Activated CD4-positive, alpha-beta T cell treated with anti-CD3 and anti-CD28 coated beads, Interleukin-2, amount 50 U/mL, for 1 hour (primary cell): ENCODE results near the gene STYXL1.
"Not testable (repeated sequence)": the region's sequence is repeated elsewhere in the genome, so short reads cannot be mapped to it uniquely, and the experiment has no call there.

Experiments used
- DNase-seq: peaks from one replicate; pipeline ENCODE4 v3.0.0-alpha.2; 2020

Gene STYXL1

GRCh38 chr7:76023002-76023401 lies 24.8 kb downstream of the STYXL1 start:
- DNase-seq = no peak

GRCh38 chr7:76022026-76022780 lies 25.6 kb downstream of the STYXL1 start:
- DNase-seq = no peak

- peak; percentile 70 for DNase-seq
Measured at GRCh38 chr7:76020031-76020714, 27.6 kb downstream of the STYXL1 start.

DNA sequence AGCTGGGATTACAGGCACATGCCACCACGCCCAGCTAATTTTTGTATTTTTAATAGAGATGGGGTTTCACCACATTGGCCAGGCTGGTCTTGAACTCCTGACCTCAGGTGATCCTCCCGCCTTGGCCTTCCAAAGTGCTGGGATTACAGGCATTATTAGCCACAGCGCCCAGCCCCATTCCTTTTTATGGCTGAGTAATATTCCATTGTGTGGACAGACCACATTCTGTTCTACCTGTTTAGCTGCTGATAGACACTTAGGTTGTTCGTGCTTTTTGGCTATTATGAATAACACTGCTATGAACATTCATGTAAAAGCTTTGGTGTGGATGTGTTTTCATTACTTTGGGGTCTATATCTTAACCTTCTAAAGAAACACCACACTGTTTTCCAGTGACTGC lies 29.3 kb downstream of the STYXL1 start:
- DNase-seq = not testable (repeated sequence)

DNA sequence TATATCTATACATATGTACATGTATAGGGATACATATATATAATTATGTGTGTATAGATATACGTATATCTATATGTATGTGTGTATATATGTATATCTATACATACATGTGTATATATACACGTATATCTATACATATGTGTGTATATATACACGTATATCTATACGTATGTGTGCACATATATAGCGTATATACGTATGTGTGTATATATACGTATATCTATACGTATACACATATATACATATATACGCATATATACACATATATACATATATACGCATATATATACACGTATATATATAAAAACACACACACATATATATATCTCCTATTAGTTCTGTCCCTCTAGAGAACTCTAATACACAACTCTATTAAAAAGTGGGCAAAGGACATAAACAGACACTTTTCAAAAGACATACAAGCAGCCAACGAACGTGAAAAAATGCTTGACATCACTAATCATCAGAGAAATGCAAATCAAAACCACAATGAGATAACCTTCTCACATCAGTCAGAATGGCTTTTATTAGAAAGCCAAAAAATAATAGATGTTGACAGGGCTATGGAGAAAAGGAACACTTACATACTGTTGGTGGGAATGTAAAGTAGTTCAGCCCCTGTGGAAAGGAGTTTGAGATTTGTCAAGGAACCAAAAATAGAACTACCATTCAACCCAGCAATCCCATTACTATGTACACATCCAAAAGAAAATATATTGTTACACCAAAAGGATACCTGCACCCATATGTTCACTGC lies 31.4 kb downstream of the STYXL1 start:
- no peak for DNase-seq

GRCh38 chr7:76011442-76011861 lies 36.3 kb downstream of the STYXL1 start:
- no peak for DNase-seq

GRCh38 chr7:76009672-76010600 lies 37.9 kb downstream of the STYXL1 start:
- DNase-seq = no peak

DNA sequence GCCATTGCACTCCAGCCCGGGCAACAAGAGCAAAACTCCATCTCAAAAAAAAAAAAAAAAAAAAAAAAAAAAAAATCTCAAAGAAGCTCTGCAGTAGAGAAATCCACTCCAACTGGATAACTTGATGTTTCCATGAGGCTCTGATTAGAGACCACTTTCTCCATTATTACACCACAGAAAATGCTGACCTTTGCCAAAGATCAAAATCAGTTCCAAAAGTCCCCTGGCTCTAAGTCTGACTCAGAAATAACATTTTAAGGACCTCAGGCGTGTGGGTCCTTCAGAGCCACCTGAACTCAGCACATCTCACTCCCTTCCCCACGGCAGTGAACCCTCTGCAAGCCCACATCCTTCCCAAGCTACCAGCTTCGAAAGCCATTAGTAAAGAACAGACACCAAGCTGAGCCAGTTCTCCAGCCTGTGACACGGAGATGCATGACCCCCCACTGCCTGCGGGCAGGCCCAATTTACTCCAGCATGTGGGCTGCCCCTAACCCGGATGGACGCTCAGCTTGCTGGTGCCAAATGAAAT lies 39.6 kb downstream of the STYXL1 start:
- DNase-seq = no peak

GRCh38 chr7:76005004-76005403 lies 42.8 kb downstream of the STYXL1 start:
- DNase-seq = not testable (repeated sequence)

- no peak for DNase-seq
Measured at GRCh38 chr7:76003351-76003750, 44.4 kb downstream of the STYXL1 start.

DNA sequence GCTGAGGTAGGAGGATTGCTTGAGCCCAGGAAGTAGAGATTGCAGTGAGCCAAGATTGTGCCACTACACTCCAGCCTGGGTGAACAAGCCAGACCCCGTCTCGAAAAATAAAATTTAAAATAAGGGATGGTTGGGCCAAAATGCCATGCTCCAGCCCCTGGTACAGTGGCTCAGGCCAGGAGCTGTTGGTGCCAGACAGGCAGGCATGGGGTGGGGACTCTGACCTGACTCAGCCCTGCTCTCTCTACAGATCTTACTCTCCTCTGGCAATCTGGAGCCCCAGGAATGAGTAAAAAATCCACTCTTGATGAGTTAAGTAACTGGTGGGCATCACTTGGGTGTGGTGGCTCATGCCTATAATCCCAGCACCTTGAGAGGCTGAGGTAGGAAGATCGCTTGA lies 45.0 kb downstream of the STYXL1 start:
- DNase-seq = no peak

DNA sequence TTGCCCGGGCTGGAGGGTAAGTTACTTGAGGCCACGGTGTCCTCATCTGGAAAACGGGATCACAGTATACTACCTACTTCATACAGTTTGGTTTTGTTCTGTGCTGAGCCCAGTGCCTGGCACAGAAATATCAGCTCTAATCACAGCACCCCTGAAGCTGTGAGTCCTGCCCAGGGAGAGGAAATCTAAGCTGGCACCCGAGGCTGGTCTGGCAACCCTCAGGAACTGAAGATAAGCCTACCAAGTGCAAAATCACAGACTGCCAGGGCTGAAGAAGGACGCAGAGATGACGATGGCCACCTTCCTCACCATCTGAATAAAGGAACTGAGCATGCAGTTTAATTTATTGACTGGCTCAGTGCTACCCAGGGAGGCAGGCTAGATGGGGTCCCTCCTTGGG lies 45.7 kb downstream of the STYXL1 start:
- no peak for DNase-seq

DNA sequence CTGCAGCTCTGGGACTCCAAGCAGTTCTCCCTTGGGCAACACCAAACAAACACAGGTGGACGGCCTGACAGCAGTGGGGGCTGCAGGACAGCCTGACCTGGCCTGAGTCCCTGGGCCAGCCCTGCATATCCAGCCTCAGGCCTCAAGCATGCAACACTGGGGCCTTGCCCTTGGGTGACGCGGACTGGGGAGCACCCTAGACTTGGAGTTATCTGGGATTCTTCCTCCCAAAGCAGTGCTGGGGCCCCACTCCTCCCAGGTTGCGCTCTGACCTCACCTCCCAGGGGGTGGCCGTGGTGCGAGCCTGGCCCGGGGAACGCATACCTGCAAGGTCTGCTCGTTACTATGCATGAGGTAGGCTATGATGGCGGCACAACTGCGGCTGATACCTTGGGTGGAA lies 47.2 kb downstream of the STYXL1 start:
- no peak for DNase-seq

- no peak for DNase-seq
Measured at GRCh38 chr7:75998038-75998437, 49.8 kb downstream of the STYXL1 start.

DNA sequence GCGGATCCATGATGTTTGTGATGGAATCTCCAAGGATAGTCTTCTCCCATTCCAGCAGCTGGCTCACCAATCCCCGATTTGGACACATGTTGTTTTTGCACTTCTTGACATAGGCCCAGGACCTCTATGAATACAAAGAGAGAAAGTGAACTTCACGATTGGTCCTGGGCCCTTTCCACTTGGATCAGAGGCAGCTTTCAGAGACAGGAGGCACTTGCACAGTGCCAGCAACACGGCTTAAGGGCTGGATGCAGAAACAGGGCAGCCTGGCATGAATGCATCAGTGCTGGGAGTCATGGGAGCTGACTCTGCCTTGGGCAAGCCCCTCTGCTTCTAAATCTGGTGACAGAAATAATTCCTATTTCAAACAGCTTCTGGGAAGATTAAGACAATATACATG lies 51.3 kb downstream of the STYXL1 start:
- no peak for DNase-seq

DNA sequence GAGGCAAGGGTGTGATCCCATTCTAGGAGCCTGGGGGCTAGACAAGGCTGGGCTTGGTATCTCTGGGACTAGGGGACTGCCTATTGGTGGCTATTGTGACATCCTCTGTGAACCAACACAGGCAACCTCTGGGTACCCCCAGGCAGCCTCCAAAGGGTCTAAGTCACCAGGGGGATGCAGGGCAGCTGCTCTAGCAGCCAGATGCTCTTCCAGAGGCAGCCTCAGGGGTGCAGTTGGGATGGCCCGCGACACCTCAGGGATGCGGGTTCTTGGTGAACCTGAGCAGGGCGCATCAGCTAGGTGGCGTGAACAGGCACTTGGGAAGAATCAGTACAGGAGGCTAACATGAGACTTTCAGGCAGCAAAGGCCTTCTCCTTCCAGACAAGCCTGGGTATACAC lies 51.8 kb downstream of the STYXL1 start:
- DNase-seq = no peak

DNA sequence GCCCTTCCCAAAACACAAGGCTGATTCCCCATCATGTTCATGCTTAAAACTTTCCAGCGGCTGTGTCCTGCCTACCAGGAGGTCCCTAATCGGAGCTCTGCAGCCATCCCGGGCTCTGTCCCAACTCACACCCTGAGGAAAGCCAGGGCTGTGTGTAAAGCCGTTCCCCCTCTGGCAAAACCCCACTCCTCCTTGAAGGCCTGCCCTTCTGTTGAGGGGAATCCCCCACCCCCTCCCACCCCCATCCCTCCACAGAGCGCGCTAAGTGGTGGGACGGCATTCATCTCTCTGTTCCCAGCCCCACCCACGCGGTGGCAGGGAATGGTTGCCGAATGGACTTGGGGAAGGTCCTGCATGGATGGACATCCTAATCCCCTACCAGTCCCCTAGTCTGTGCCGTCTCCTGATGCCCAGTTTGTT lies 52.7 kb downstream of the STYXL1 start:
- no peak for DNase-seq

- peak; percentile 95 for DNase-seq
Measured at GRCh38 chr7:75994388-75995051, 53.3 kb downstream of the STYXL1 start, which contains the start of gene TMEM120A. Gene TMEM120A, minus strand, starts transcription at chr7:75994595. Its CDS starts 25 bp downstream, at chr7:75994570.

DNA sequence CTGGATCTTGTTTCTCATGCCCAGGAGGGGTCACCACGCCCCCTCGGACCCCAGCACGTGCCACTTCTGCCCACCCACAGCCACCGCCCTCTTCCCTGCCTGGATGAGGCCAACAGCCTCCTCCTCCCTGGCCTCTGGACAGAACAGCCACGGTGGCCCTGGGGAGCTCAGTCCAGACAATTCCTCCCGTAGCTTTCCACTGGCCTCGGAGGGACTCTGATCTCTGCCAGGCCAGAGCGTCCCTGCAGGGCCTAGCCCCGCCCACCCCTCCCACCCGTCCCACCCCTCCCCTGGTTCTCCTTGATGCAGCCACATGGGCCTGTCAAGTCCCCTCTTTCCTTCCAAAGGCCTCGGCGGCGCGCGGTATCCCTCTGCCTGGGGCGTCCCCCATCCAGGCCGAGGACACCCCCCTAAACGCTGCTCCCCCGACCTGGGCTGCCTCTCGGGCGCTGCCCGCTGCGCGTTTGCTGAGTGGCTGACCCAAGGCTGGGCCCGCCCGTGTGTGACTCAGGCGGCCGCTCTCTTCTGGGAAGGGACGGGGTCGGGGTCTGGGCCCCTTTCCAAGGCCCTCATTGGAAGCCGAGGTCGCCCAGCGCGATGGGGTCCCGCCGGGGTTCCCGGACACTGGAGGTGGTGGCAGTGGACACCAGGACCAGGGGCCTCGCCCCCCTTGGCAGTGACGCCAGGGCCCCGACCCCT lies 54.0 kb downstream of the STYXL1 start:
- no peak for DNase-seq

DNA sequence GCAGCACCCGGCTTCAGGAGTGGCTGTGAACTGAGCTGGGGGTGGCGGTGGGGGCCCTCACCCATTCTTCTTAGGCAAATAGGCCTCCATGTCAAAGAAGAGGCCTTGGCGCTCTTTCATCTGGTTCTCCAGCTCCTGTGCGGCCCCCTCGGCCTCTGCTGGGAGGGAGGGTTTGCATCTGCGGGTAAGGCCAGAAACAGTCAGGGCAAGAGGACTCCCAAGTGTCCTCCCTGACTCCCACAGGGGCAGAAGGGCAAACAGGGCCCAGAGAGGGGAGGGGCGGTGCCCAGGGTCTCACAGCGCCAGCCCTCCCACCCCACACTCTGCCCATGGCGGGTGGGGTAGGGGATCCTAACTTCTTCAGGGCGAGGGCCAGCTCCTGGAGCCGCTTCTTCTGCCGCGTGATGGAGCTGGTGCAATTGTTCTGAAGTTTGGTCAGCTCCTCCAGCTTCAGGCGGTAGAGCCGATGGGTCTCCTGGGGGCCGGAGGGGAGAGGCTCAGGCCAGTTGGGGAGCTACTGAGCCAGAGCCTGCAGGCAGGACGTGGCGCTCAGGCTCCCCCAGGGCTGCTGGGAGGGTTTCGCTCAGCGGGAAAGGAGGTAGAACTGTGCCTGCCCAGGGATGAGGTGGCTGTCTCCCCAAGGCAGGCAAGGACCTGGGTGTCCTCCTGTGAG lies 55.6 kb downstream of the STYXL1 start:
- DNase-seq = no peak
